HUES64 (cell line): ENCODE results near the gene AQP5.

Source experiments
- H3K27ac ChIP-seq: 2 replicates; pipeline ENCODE4 v1.7.0; 2013; ENCODE audit warnings: low read depth, low read length, inconsistent platforms
- H3K27me3 ChIP-seq: 2 replicates; pipeline ENCODE4 v1.6.1; 2013; ENCODE audit warnings: mild to moderate bottlenecking, low read length; ENCODE audit not compliant: insufficient read depth
- H3K36me3 ChIP-seq: 2 replicates; pipeline ENCODE4 v1.6.1; 2013; ENCODE audit warnings: mild to moderate bottlenecking, low read length; ENCODE audit not compliant: insufficient read depth
- H3K4me1 ChIP-seq: 2 replicates; pipeline ENCODE4 v1.6.1; 2013; ENCODE audit warnings: mild to moderate bottlenecking, low read length, moderate library complexity; ENCODE audit not compliant: insufficient read depth
- H3K4me3 ChIP-seq: 2 replicates; pipeline ENCODE4 v1.5.1; 2013; ENCODE audit warnings: mild to moderate bottlenecking, low read length, moderate library complexity
- H3K9ac ChIP-seq: 2 replicates; pipeline ENCODE4 v1.6.1; 2013; ENCODE audit warnings: mild to moderate bottlenecking, low read depth, low read length
- H3K9me3 ChIP-seq: 2 replicates; pipeline ENCODE4 v1.6.1; 2013; ENCODE audit warnings: low read depth, low read length; ENCODE audit not compliant: insufficient read depth
- WGBS: fragments of 150-250, 120-280 bp; methylation state at CpG from one replicate; pipeline ENCODE4 v1.1.7; 2013; ENCODE audit warnings: missing lambda C conversion rate; 5-methylcytosine and 5-hydroxymethylcytosine counted together

The AQP5 gene

GRCh38 chr12:49969027-49969426, 7.4 kb downstream of the AQP5 start:
- Histone ChIP-seq H3K27me3 (peaks cover 54% of the 10 kb centered on the region), H3K4me3 (no peak overlapping the region), H3K9me3 (no peaks in the 10 kb centered on the region), H3K4me1 (peaks cover 7% of the 10 kb centered on the region; the same call in 1 of the 2 replicates), H3K27ac (no peak overlapping the region), H3K36me3 (no peaks in the 10 kb centered on the region), H3K9ac (no peak overlapping the region)
- 96% methylated on average over 5 of the region's 5 CpGs for WGBS

GRCh38 chr12:49969651-49970429, 8.2 kb downstream of the AQP5 start:
- 90% methylated on average over 12 of the region's 12 CpGs for WGBS
- Histone ChIP-seq H3K27me3 (peaks cover 47% of the 10 kb centered on the region), H3K4me3 (no peak overlapping the region), H3K4me1 (peaks cover 7% of the 10 kb centered on the region; the same call in 1 of the 2 replicates), H3K9me3 (no peaks in the 10 kb centered on the region), H3K9ac (no peak overlapping the region), H3K27ac (no peak overlapping the region), H3K36me3 (no peaks in the 10 kb centered on the region)

GRCh38 chr12:49970658-49971057, 9.0 kb downstream of the AQP5 start:
- 79% methylated on average over 10 of the region's 10 CpGs for WGBS
- H3K36me3 ChIP-seq, result no peaks in the 10 kb centered on the region
- H3K27me3 ChIP-seq, result peaks cover 47% of the 10 kb centered on the region
- no peaks in the 10 kb centered on the region for H3K9me3 ChIP-seq
- no peak overlapping the region for H3K9ac ChIP-seq
- H3K4me3 ChIP-seq, result no peak overlapping the region
- H3K27ac ChIP-seq, result no peak overlapping the region
- H3K4me1 ChIP-seq, result peaks cover 7% of the 10 kb centered on the region; the same call in 1 of the 2 replicates

GRCh38 chr12:49971141-49971540, 9.5 kb downstream of the AQP5 start:
- Histone ChIP-seq H3K4me1 (peaks cover 7% of the 10 kb centered on the region; the same call in 1 of the 2 replicates), H3K4me3 (no peak overlapping the region), H3K36me3 (no peaks in the 10 kb centered on the region), H3K9me3 (no peaks in the 10 kb centered on the region), H3K9ac (no peak overlapping the region), H3K27ac (no peak overlapping the region), H3K27me3 (peaks cover 45% of the 10 kb centered on the region)
- WGBS, result 90% methylated on average over 6 of the region's 6 CpGs

- Histone ChIP-seq H3K4me3 (no peak overlapping the region), H3K36me3 (no peaks in the 10 kb centered on the region), H3K4me1 (no peaks in the 10 kb centered on the region), H3K9ac (no peak overlapping the region), H3K27me3 (peaks cover 38% of the 10 kb centered on the region), H3K9me3 (no peaks in the 10 kb centered on the region), H3K27ac (no peak overlapping the region)
- WGBS, result 91% methylated on average over 9 of the region's 9 CpGs
Observed at GRCh38 chr12:49972129-49972528, 10.5 kb downstream of the AQP5 start.

DNA sequence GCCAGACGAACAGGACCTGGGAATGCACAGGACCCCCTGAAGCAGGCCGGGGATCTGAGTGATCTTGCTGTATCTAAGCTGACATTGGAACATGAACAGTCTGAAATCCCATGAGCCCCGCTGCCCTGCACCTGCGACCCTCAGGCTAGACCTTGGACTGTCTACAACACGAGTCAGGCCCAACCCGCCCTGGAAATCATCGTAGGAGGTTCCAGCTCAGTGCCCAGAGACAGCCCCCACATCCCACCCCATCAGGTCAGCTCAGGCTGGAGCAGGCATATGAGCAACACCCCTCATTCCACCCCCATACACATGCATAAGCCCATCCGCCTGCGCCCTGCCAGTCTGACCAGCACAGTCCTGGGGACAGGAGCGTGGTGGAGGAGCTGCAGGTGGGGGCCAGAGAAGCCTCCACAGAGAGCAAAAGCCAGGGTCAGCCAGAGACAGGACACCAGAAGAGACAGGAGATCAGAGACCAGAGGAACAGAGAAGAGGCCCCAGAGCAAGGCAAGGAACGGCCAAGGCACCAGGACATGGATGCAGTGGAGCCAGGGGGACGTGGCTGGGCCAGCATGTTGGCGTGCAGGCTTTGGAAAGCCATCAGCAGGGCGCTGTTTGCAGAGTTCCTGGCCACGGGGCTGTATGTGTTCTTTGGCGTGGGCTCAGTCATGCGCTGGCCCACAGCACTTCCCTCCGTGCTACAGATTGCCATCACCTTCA, 11.1 kb downstream of the AQP5 start, which contains the start of gene AQP6:
Gene AQP6 (plus strand): TSS at position 307 of the 720 bp plus-strand sequence. CDS start 227 bp downstream, at position 534.
- no peaks in the 10 kb centered on the region for H3K9me3 ChIP-seq
- peaks cover 34% of the 10 kb centered on the region for H3K27me3 ChIP-seq
- no peaks in the 10 kb centered on the region for H3K36me3 ChIP-seq
- no peaks in the 10 kb centered on the region for H3K4me1 ChIP-seq
- no peak within 1 kb of the TSS for H3K27ac ChIP-seq
- H3K4me3 ChIP-seq, result no peak within 1 kb of the TSS
- no peak within 1 kb of the TSS for H3K9ac ChIP-seq
- 93% methylated on average over 18 of the region's 18 CpGs for WGBS

- no peaks in the 10 kb centered on the region for H3K36me3 ChIP-seq
- H3K27ac ChIP-seq, result no peak overlapping the region
- 91% methylated on average over 19 of the region's 19 CpGs for WGBS
- H3K4me3 ChIP-seq, result no peak overlapping the region
- no peaks in the 10 kb centered on the region for H3K4me1 ChIP-seq
- H3K9ac ChIP-seq, result no peak overlapping the region
- H3K9me3 ChIP-seq, result no peaks in the 10 kb centered on the region
- H3K27me3 ChIP-seq, result peaks cover 28% of the 10 kb centered on the region
Observed at GRCh38 chr12:49973361-49973830, 11.7 kb downstream of the AQP5 start.

GRCh38 chr12:49974231-49974675, 12.6 kb downstream of the AQP5 start:
- no peaks in the 10 kb centered on the region for H3K36me3 ChIP-seq
- no peak overlapping the region for H3K9ac ChIP-seq
- 78% methylated on average over 15 of the region's 15 CpGs for WGBS
- H3K4me3 ChIP-seq, result no peak overlapping the region
- H3K27me3 ChIP-seq, result peaks cover 21% of the 10 kb centered on the region
- H3K4me1 ChIP-seq, result peaks cover 7% of the 10 kb centered on the region
- H3K9me3 ChIP-seq, result no peaks in the 10 kb centered on the region
- no peak overlapping the region for H3K27ac ChIP-seq

- Histone ChIP-seq H3K27me3 (peaks cover 18% of the 10 kb centered on the region; the same call in 1 of the 2 replicates), H3K4me3 (no peak overlapping the region), H3K9me3 (no peaks in the 10 kb centered on the region), H3K36me3 (no peaks in the 10 kb centered on the region), H3K4me1 (peaks cover 7% of the 10 kb centered on the region), H3K9ac (no peak overlapping the region), H3K27ac (no peak overlapping the region)
- 83% methylated on average over 8 of the region's 8 CpGs for WGBS
Observed at GRCh38 chr12:49974677-49975317, 13.1 kb downstream of the AQP5 start.

- peaks cover 7% of the 10 kb centered on the region for H3K4me1 ChIP-seq
- H3K4me3 ChIP-seq, result no peak overlapping the region
- H3K9ac ChIP-seq, result no peak overlapping the region
- WGBS, result 69% methylated on average over 17 of the region's 17 CpGs
- no peaks in the 10 kb centered on the region for H3K9me3 ChIP-seq
- no peak overlapping the region for H3K27ac ChIP-seq
- peaks cover 12% of the 10 kb centered on the region; the same call in 1 of the 2 replicates for H3K27me3 ChIP-seq
- H3K36me3 ChIP-seq, result no peaks in the 10 kb centered on the region
Observed at GRCh38 chr12:49975318-49975761, 13.7 kb downstream of the AQP5 start.
